IMR-90 (cell line): ENCODE results near the gene SUPT20HL2. TPM values are rescaled to one million over a fixed set of nuclear protein-coding genes. Genes with fewer than 3 reads are reported as not detected.

ENCODE experiments used
- ATAC-seq: fragments of 200-7000 bp; cut with Tn5 transposase; 2 replicates; pipeline ENCODE4 v1.9.1; 2020; ENCODE audit warnings: low read depth, mild to moderate bottlenecking, moderate library complexity
- BruUV-seq: library from RNA; stranded (reverse); fragments of 400-500 nt; replicated peaks from 2 replicates; lab custom pipeline; 2021; lab: Mats Ljungman, UMichigan
- CTCF ChIA-PET: fragments of 300-600 bp; formaldehyde crosslinking; extraction: SDS; loops from one replicate; lab custom pipeline; 2021; ENCODE audit warnings: antibody characterized with exemption; lab: Yijun Ruan, JAX
- POLR2A ChIA-PET: fragments of 300-600 bp; sonication (Branson Sonifier 250); formaldehyde crosslinking; loops from one replicate; lab custom pipeline; 2022; ENCODE audit warnings: antibody characterized with exemption; ENCODE audit not compliant: unreplicated experiment; lab: Charles Lee
- DNase-seq: peaks from one replicate; pipeline ENCODE4 v3.0.0; 2013
- H2AFZ ChIP-seq: replicated peaks from 2 replicates; pipeline ENCODE3; 2013; ENCODE audit warnings: low read length, mild to moderate bottlenecking; ENCODE audit not compliant: poor library complexity
- H2AK5ac ChIP-seq: 2 replicates; pipeline ENCODE4 v1.6.1; 2013; ENCODE audit warnings: low read depth, low read length, inconsistent platforms
- H2AK9ac ChIP-seq: replicated peaks from 2 replicates; pipeline ENCODE3; 2013; ENCODE audit warnings: mild to moderate bottlenecking, low read depth, low read length, moderate library complexity; ENCODE audit not compliant: poor library complexity
- H2BK120ac ChIP-seq: 2 replicates; pipeline ENCODE4 v1.6.1; 2013; ENCODE audit warnings: low read depth, low read length, inconsistent platforms
- H2BK15ac ChIP-seq: 3 replicates; pipeline ENCODE4 v1.6.1; 2013; ENCODE audit warnings: low read depth, low read length, inconsistent platforms
- H2BK20ac ChIP-seq: 2 replicates; pipeline ENCODE4 v1.6.1; 2013; ENCODE audit warnings: low read depth, mild to moderate bottlenecking, inconsistent platforms, low read length, moderate library complexity
- H2BK5ac ChIP-seq: 2 replicates; pipeline ENCODE4 v1.6.1; 2013; ENCODE audit warnings: mild to moderate bottlenecking, low read depth, low read length, inconsistent platforms; ENCODE audit not compliant: poor library complexity, severe bottlenecking
- H3K14ac ChIP-seq: replicated peaks from 2 replicates; pipeline ENCODE4 v1.6.1; 2013; ENCODE audit warnings: low read depth, low read length, inconsistent platforms
- H3K18ac ChIP-seq: 2 replicates; pipeline ENCODE4 v1.6.1; 2013; ENCODE audit warnings: low read depth, low read length, control low read depth
- H3K23ac ChIP-seq: 2 replicates; pipeline ENCODE4 v1.6.1; 2013; ENCODE audit warnings: low read depth, low read length, inconsistent platforms
- H3K27ac ChIP-seq: 2 replicates; pipeline ENCODE4 v1.5.1; 2013; ENCODE audit warnings: mild to moderate bottlenecking, control low read depth, low read length; ENCODE audit not compliant: insufficient read depth
- H3K27me3 ChIP-seq: 2 replicates; pipeline ENCODE4 v1.6.1; 2013; ENCODE audit warnings: low read length; ENCODE audit not compliant: control insufficient read depth, insufficient read depth
- H3K36me3 ChIP-seq: 2 replicates; pipeline ENCODE4 v1.6.1; 2013; ENCODE audit warnings: low read length, mixed read lengths; ENCODE audit not compliant: control insufficient read depth, insufficient read depth
- H3K4ac ChIP-seq: 2 replicates; pipeline ENCODE4 v1.6.1; 2013; ENCODE audit warnings: low read depth, low read length, inconsistent platforms
- H3K4me1 ChIP-seq: 2 replicates; pipeline ENCODE4 v1.6.1; 2013; ENCODE audit warnings: low read length, mixed read lengths; ENCODE audit not compliant: control insufficient read depth, insufficient read depth
- H3K4me2 ChIP-seq: 2 replicates; pipeline ENCODE4 v1.6.1; 2013; ENCODE audit warnings: low read depth, mild to moderate bottlenecking, control low read depth, low read length, moderate library complexity
- H3K4me3 ChIP-seq: 2 replicates; pipeline ENCODE4 v1.5.1; 2013; ENCODE audit warnings: low read depth, mild to moderate bottlenecking, control low read depth, low read length, moderate library complexity; ENCODE audit not compliant: insufficient read depth
- H3K56ac ChIP-seq: 2 replicates; pipeline ENCODE4 v1.6.1; 2013; ENCODE audit warnings: low read length, inconsistent platforms; ENCODE audit not compliant: insufficient read depth; ENCODE audit errors: extremely low read depth
- H3K79me1 ChIP-seq, 2 experiments: 2 replicates each; pipeline ENCODE4 v1.6.1; 2013; ENCODE audit warnings: low read length in 2 of 2, inconsistent platforms in 1 of 2, low read depth in 1 of 2
- H3K9ac ChIP-seq: 2 replicates; pipeline ENCODE4 v1.6.1; 2013; ENCODE audit warnings: low read depth, low read length, control low read depth
- H3K9me1 ChIP-seq: 2 replicates; pipeline ENCODE4 v1.6.1; 2013; ENCODE audit warnings: low read length, inconsistent platforms; ENCODE audit not compliant: insufficient read depth
- H3K9me3 ChIP-seq: 2 replicates; pipeline ENCODE4 v1.6.1; 2013; ENCODE audit warnings: low read length; ENCODE audit not compliant: control insufficient read depth, insufficient read depth
- H4K20me1 ChIP-seq: 2 replicates; pipeline ENCODE4 v1.6.1; 2013; ENCODE audit warnings: low read length, inconsistent platforms; ENCODE audit not compliant: insufficient read depth
- H4K5ac ChIP-seq: 2 replicates; pipeline ENCODE4 v1.6.1; 2013; ENCODE audit warnings: mild to moderate bottlenecking, low read depth, low read length, control low read depth
- H4K8ac ChIP-seq, 2 experiments: 2 replicates each; pipeline ENCODE4 v1.6.1; 2013; ENCODE audit warnings: low read depth in 2 of 2, low read length in 2 of 2, control low read depth in 1 of 2, inconsistent platforms in 1 of 2
- H4K91ac ChIP-seq: 2 replicates; pipeline ENCODE4 v1.6.1; 2013; ENCODE audit warnings: low read depth, low read length, inconsistent platforms; ENCODE audit not compliant: insufficient read depth
- NFE2L2 ChIP-seq: fragments of 150-350 bp; IDR thresholded peaks from 2 replicates; pipeline ENCODE4 v1.6.1; 2016; ENCODE audit warnings: low read depth, mild to moderate bottlenecking, low read length
- WGBS, 2 experiments: methylation state at CpG; one replicate each; pipeline versions ENCODE4 v1.1.5 to v1.1.7; 2013; ENCODE audit warnings: missing lambda C conversion rate in 2 of 2; ENCODE audit not compliant: insufficient read length in 1 of 2; ENCODE audit errors: extremely low coverage in 2 of 2; 5-methylcytosine and 5-hydroxymethylcytosine counted together
- dilution Hi-C: fragments of 300-500 bp; cut with HindIII; formaldehyde crosslinking; loops from one replicate; pipeline ENCODE4 v1.14.3; 2018; ENCODE audit warnings: low sequenced_read_pairs; ENCODE audit not compliant: unreplicated experiment
- in situ Hi-C: fragments of 300-500 bp; cut with MboI; formaldehyde crosslinking; loops from 3 replicates; pipeline ENCODE4 v1.14.3; 2019; ENCODE audit warnings: low sequenced_read_pairs, inconsistent platforms, mixed read lengths
- intact Hi-C: fragments of 100-400 bp; cut with micrococcal nuclease; formaldehyde crosslinking; loops from 2 replicates; pipeline ENCODE4 v1.10.0; 2022
- polyA plus RNA-seq, 3 experiments: library from polyadenylated mRNA; depleted of rRNA; stranded (reverse); fragments of >200 nt; gene quantifications; 2 replicates each; pipeline ENCODE4 v1.2.3, GENCODE V29; 2012; ENCODE audit warnings: low replicate concordance in 1 of 3
- total RNA-seq: library from RNA; depleted of rRNA; stranded (reverse); fragments of >200 nt; gene quantifications from 2 replicates; pipeline ENCODE4 v1.2.3, GENCODE V29; 2012; rRNA removed

The SUPT20HL2 gene
- total and polyA plus RNA-seq, 2 of the 4 experiments (the other 2 are of a cell fraction) = not detected

DNA sequence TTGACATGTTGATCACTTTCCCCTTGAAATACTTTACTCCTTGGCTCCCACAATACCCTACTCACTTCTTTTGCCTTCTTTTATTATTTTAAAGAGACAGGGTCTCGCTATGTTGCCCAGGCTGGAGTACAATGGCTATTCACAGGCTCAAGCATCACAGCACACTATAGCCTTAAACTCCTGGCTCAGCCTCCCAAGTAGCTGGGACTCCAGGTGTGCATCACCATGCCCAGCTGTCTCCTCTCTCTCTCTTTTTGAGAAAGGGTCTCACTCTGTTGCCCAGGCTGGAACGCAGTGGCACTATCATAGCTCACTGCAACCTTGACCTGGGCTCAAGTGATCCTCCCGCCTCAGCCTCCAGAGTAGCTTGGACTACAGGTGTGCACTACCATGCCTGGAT lies 51.6 kb downstream of the SUPT20HL2 start:
- H3K36me3 ChIP-seq = no peaks in the 10 kb centered on the region
- H4K8ac ChIP-seq = no peak overlapping the region
- no peak overlapping the region for H4K5ac ChIP-seq
- H2BK20ac ChIP-seq = no peak overlapping the region
- H3K56ac ChIP-seq = no peak overlapping the region
- no peak overlapping the region for H2BK15ac ChIP-seq
- in situ Hi-C loops = loop anchor here (10.0 kb wide), 1 partner anchor 242 kb away; no protein-coding TSS in a partner anchor
- no peak overlapping the region for H2AK9ac ChIP-seq
- ChIA-PET CTCF (interaction anchor here (0.6 kb wide), 1 partner anchor 28 kb away, joined by 3 read pairs; no protein-coding TSS in a partner anchor), POLR2A (no interaction called here)
- no peak overlapping the region for H3K18ac ChIP-seq
- H3K4ac ChIP-seq = no peak overlapping the region
- no peaks in the 10 kb centered on the region for H3K79me1 ChIP-seq
- H3K14ac ChIP-seq = no peak overlapping the region
- H3K9me1 ChIP-seq = no peaks in the 10 kb centered on the region
- H2AK5ac ChIP-seq = no peak overlapping the region
- H2AFZ ChIP-seq = no peak overlapping the region
- no TSS peak for BruUV-seq
- no peak for TF ChIP-seq NFE2L2
- 66% methylated on average over 2 of the region's 3 CpGs; no CpG with 5 or more reads in 1 of the 2 experiments for WGBS, 2 experiments
- no peak overlapping the region for H3K4me3 ChIP-seq
- no peak overlapping the region for H3K9ac ChIP-seq
- H3K27ac ChIP-seq = no peak overlapping the region
- peaks cover 7% of the 10 kb centered on the region for H3K27me3 ChIP-seq
- no peak overlapping the region for H4K91ac ChIP-seq
- no peaks in the 10 kb centered on the region; the same call in 1 of the 2 replicates for H3K4me1 ChIP-seq
- H3K23ac ChIP-seq = no peak overlapping the region
- dilution Hi-C loops = no loop called here
- no peak overlapping the region for H3K4me2 ChIP-seq
- H2BK120ac ChIP-seq = no peak overlapping the region
- ATAC-seq (no peak), DNase-seq (no peak)
- no peak overlapping the region for H2BK5ac ChIP-seq
- no peaks in the 10 kb centered on the region for H4K20me1 ChIP-seq
- intact Hi-C loops = no loop called here
- H3K9me3 ChIP-seq = no peaks in the 10 kb centered on the region

Other genes with a start within 250 kb of the SUPT20HL2 start
- gene ZFX, start 164.3 kb downstream of the SUPT20HL2 start, total RNA-seq = 99.3 and 141 TPM in 2 replicates
- 12.0 and 16.0 TPM in 2 replicates for gene ZFX, start 164.3 kb downstream of the SUPT20HL2 start, polyA plus RNA-seq (2012; rRNA removed)
- gene SUPT20HL1, start 46.6 kb upstream of the SUPT20HL2 start, total RNA-seq = not detected in 2 replicates
- gene SUPT20HL1, start 46.6 kb upstream of the SUPT20HL2 start, polyA plus RNA-seq (2012; rRNA removed) = not detected in 2 replicates
- 4.8 and 5.0 TPM in 2 replicates for gene PDK3, start 151.2 kb upstream of the SUPT20HL2 start, total RNA-seq
- 1.7 and 2.3 TPM in 2 replicates for gene PDK3, start 151.2 kb upstream of the SUPT20HL2 start, polyA plus RNA-seq (2012; rRNA removed)